Thyroid gland (tissue), 4 donors: ENCODE data around the gene MDK. TPM values are rescaled to one million over a fixed set of nuclear protein-coding genes. Genes with fewer than 3 reads are reported as not detected.

Experiments used
- DNase-seq, 2 donors: peaks; one replicate each; pipeline ENCODE4 v3.0.0-alpha.2; 2019
- H3K27ac ChIP-seq, 3 donors: fragments of 200-600 bp; sonication (generic); 1 replicate in 2 of 3; 2 replicates in 1 of 3; pipeline ENCODE4 v1.5.1; 2016 to 2019; ENCODE audit warnings: mild to moderate bottlenecking in 1 of 3, moderate library complexity in 1 of 3
- H3K27me3 ChIP-seq: fragments of 200-600 bp; sonication (generic); one replicate; pipeline ENCODE4 v1.5.1; 2019
- H3K36me3 ChIP-seq, 2 donors: fragments of 200-600 bp; sonication (generic); one replicate each; pipeline ENCODE4 v1.5.1; 2016 to 2019
- H3K4me1 ChIP-seq, 2 donors: fragments of 200-600 bp; sonication (generic); one replicate each; pipeline ENCODE4 v1.5.1; 2017 to 2019
- H3K4me3 ChIP-seq, 3 donors: fragments of 200-600 bp; sonication (generic); replicated peaks in 1 of 3; 1 replicate in 2 of 3; 2 replicates in 1 of 3; pipeline ENCODE4 v1.5.1; 2016; ENCODE audit warnings: mild to moderate bottlenecking in 1 of 3
- H3K9me3 ChIP-seq: fragments of 200-600 bp; sonication (generic); one replicate; pipeline ENCODE4 v1.5.1; 2017
- POLR2A ChIP-seq, 2 donors: fragments of 450-650 bp; IDR thresholded peaks; one replicate each; pipeline ENCODE4 v1.6.1; 2017; ENCODE audit warnings: antibody characterized with exemption in 2 of 2, mild to moderate bottlenecking in 2 of 2, moderate library complexity in 1 of 2
- WGBS, 2 donors: methylation state at CpG; one replicate each; pipeline ENCODE4 v1.1.5; 2017; 5-methylcytosine and 5-hydroxymethylcytosine counted together
- intact Hi-C: fragments of 100-400 bp; cut with DNase I; formaldehyde crosslinking; loops from one replicate; pipeline ENCODE4 v1.15.1; 2023
- total RNA-seq, 4 donors: library from RNA; depleted of rRNA; stranded (reverse); fragments of >200 nt; gene quantifications; one replicate each; pipeline ENCODE4 v1.2.3, GENCODE V29; 2016
- TF ChIP-seq, protein P1 (sequence below), 6 experiments: fragments of 200-600 bp in 3 of 6; fragments of 450-650 bp in 3 of 6; sonication (generic) in 3 of 6; IDR thresholded peaks; one replicate each; pipeline ENCODE4 v1.5.1; 2016 to 2019; ENCODE audit warnings: antibody characterized with exemption in 6 of 6, mild to moderate bottlenecking in 2 of 6, inconsistent platforms in 1 of 6, moderate library complexity in 1 of 6

MDK gene
- total RNA-seq, 4 donors from 2014 or later = 3.3 to 24.3 (median 16.7) TPM

DNA sequence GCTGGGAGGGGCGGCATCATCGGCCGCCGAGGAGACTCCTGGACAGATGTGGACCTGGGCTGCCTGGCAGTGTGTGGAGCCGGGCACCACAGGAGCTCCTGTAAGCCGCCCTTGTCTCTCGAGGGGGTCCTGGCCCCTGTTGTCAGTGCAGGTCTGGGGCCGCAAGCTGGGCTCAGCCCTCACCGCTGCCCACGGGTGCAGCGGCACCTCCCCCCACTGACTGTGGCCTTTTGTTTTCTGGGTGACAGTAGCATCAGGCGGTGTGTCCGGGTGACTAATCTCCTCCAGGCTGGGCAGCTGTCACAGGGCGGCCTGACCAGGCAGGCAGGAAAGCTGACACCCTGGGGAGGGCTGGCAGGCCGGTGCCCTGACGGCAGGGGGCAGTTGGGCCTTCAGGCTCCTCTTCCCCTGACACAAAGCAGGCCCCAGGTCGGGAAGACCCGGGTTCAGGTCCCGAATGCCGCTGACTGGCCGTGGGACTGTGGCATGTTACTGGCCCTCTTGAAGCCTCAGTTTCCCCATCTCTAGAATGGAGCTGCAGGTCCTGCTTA, 17.9 kb upstream of the MDK start:
- no peak overlapping the region for H3K4me3 ChIP-seq
- no peak for DNase-seq
- intact Hi-C loops = no loop called here
- H3K9me3 ChIP-seq = no peaks in the 10 kb centered on the region
- H3K27me3 ChIP-seq = no peaks in the 10 kb centered on the region
- H3K36me3 ChIP-seq = peaks cover 0 to 7% of the 10 kb centered on the region in 2 donors
- 50 to 72% methylated on average over 8 to 9 of the region's 21 CpGs for WGBS, 2 donors
- H3K27ac ChIP-seq = no peak overlapping the region
- H3K4me1 ChIP-seq = peaks cover 18 to 29% of the 10 kb centered on the region in 2 donors
- TF ChIP-seq, protein P1, sequence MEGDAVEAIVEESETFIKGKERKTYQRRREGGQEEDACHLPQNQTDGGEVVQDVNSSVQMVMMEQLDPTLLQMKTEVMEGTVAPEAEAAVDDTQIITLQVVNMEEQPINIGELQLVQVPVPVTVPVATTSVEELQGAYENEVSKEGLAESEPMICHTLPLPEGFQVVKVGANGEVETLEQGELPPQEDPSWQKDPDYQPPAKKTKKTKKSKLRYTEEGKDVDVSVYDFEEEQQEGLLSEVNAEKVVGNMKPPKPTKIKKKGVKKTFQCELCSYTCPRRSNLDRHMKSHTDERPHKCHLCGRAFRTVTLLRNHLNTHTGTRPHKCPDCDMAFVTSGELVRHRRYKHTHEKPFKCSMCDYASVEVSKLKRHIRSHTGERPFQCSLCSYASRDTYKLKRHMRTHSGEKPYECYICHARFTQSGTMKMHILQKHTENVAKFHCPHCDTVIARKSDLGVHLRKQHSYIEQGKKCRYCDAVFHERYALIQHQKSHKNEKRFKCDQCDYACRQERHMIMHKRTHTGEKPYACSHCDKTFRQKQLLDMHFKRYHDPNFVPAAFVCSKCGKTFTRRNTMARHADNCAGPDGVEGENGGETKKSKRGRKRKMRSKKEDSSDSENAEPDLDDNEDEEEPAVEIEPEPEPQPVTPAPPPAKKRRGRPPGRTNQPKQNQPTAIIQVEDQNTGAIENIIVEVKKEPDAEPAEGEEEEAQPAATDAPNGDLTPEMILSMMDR (IDR thresholded peaks at IDR 0.05) = no peak
- no peak for TF ChIP-seq POLR2A (IDR thresholded peaks at IDR 0.05)

DNA sequence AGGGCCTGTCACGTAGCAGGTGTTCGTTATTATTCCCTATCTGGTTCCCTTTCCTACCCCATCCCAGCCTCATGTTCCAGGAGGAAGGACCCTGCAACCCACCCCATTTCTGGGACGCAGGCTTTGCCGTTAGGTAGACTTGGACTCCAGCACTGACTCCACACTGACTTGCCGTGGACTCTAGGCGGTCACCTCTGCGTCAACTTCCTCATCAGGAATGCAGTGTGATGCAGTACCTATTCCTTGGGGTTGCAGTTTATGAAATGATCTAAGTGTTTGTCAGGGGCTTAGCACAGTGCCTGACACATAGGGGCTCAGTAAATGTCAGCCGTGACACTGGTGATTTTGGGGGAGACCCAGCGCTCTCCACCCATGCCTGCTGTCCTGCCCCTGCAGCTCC, 17.4 kb upstream of the MDK start:
- Histone ChIP-seq H3K27ac (no peak overlapping the region), H3K27me3 (no peaks in the 10 kb centered on the region), H3K9me3 (no peaks in the 10 kb centered on the region), H3K36me3 (peaks cover 0 to 7% of the 10 kb centered on the region in 2 donors), H3K4me3 (no peak overlapping the region), H3K4me1 (peaks cover 18 to 29% of the 10 kb centered on the region in 2 donors)
- TF ChIP-seq POLR2A (IDR thresholded peaks at IDR 0.05) = no peak
- TF ChIP-seq, protein P1 (IDR thresholded peaks at IDR 0.05) = no peak
- intact Hi-C loops = no loop called here
- DNase-seq = no peak
- WGBS, 2 donors = 95% methylated on average over 6 to 7 of the region's 9 CpGs

DNA sequence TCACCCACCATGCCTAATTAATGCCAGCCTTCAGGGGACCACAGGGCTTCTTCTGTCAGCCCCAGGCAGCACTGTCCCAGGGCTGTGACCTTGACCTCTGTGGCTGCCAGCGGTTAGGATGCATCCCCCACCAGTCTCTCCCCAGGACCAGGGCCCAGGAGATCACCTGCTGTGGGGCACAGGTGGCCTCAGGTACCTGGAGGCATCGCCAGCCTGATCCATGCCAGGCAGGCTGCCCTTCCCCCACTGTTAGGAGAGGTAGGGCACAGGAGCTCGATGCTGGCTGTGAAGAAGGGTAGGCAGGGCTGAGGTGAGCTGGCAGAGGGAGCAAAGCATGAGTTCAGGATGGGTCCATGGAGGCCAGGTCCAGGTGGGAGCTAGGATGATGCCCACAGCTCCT, 16.7 kb upstream of the MDK start:
- H3K27me3 ChIP-seq = no peaks in the 10 kb centered on the region
- H3K9me3 ChIP-seq = no peaks in the 10 kb centered on the region
- H3K27ac ChIP-seq = no peak overlapping the region
- H3K36me3 ChIP-seq = peaks cover 0 to 7% of the 10 kb centered on the region in 2 donors
- peaks cover 18 to 33% of the 10 kb centered on the region in 2 donors for H3K4me1 ChIP-seq
- WGBS, 2 donors = 83 to 100% methylated on average over 2 to 3 of the region's 3 CpGs
- intact Hi-C loops = no loop called here
- no peak for DNase-seq
- H3K4me3 ChIP-seq = no peak overlapping the region
- TF ChIP-seq, protein P1 (IDR thresholded peaks at IDR 0.05) = no peak
- TF ChIP-seq POLR2A (IDR thresholded peaks at IDR 0.05) = no peak

DNA sequence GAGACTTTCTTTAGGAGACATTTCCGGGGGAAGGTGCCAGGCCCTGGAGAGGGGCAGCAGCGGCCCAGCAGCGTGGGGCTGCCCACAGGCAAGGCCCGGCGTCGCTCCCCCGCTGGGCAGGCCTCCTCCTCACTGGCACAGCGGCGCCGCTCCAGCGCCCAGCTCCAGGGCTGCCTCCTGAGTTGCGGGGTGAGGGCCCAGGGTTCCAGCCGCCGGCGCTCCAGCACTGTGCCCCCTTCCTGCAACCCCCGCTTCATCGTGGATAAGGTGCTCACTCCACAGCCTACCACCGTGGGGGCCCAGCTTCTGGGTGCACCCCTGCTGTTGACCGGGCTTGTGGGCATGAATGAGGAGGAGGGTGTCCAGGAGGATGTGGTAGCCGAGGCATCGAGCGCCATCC, 15.2 kb upstream of the MDK start:
- TF ChIP-seq, protein P1 (IDR thresholded peaks at IDR 0.05) = no peak
- no peak for TF ChIP-seq POLR2A (IDR thresholded peaks at IDR 0.05)
- WGBS, 2 donors = 90 to 98% methylated on average over 2 to 16 of the region's 22 CpGs

DNA sequence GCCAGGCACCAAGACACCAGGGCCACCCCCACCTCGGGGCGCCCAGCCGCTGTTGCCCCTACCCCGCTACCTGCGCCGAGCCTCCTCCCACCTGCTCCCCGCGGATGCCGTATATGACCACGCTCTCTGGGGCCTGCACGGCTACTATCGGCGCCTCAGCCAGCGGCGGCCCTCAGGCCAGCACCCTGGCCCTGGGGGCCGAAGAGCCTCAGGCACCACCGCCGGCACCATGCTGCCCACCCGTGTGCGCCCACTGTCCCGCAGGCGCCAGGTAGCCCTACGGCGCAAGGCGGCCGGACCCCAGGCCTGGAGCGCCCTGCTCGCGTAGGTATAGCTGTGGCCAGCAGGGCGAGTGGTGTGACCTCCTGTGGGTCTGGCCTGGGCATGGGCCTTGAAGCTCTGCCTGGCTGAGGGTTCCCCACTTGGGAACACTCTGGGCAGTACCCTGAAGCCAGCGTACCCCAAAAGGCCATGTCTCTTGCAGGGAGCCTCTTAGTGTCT, 14.8 kb upstream of the MDK start:
- Histone ChIP-seq H3K4me3 (no peak overlapping the region), H3K36me3 (peaks cover 0 to 8% of the 10 kb centered on the region in 2 donors), H3K27me3 (no peaks in the 10 kb centered on the region), H3K4me1 (peaks cover 13 to 31% of the 10 kb centered on the region in 2 donors), H3K27ac (no peak overlapping the region), H3K9me3 (no peaks in the 10 kb centered on the region)
- intact Hi-C loops = no loop called here
- no peak for DNase-seq
- no peak for TF ChIP-seq POLR2A (IDR thresholded peaks at IDR 0.05)
- TF ChIP-seq, protein P1 (IDR thresholded peaks at IDR 0.05) = no peak
- WGBS, 2 donors = 95 to 98% methylated on average over 8 to 19 of the region's 31 CpGs

More for the DNA sequence above, 15.2 kb upstream of the MDK start:
- Histone ChIP-seq H3K36me3 (peaks cover 0 to 7% of the 10 kb centered on the region in 2 donors), H3K27me3 (no peaks in the 10 kb centered on the region), H3K9me3 (no peaks in the 10 kb centered on the region), H3K4me1 (peaks cover 17 to 36% of the 10 kb centered on the region in 2 donors), H3K27ac (no peak overlapping the region), H3K4me3 (no peak overlapping the region)
- no peak for DNase-seq
- intact Hi-C loops = no loop called here
